MM.1S (cell line): ENCODE data around the gene XPO6.

Experiments used
- CTCF ChIP-seq: fragments of 300-600 bp; sonication (generic); IDR thresholded peaks from 2 replicates; pipeline ENCODE4 v1.5.1; 2016; ENCODE audit warnings: antibody characterized with exemption, low read length, mixed read lengths
- EZH2 ChIP-seq: fragments of 300-600 bp; sonication (generic); optimal IDR thresholded peaks from 2 replicates; pipeline ENCODE3; 2017; ENCODE audit warnings: low read depth, mild to moderate bottlenecking, antibody characterized with exemption, low read length, mixed read lengths
- EZH2phosphoT487 ChIP-seq: fragments of 300-600 bp; sonication (generic); IDR thresholded peaks from 2 replicates; pipeline ENCODE4 v1.6.1; 2018; ENCODE audit warnings: antibody characterized with exemption, low read length

DNA sequence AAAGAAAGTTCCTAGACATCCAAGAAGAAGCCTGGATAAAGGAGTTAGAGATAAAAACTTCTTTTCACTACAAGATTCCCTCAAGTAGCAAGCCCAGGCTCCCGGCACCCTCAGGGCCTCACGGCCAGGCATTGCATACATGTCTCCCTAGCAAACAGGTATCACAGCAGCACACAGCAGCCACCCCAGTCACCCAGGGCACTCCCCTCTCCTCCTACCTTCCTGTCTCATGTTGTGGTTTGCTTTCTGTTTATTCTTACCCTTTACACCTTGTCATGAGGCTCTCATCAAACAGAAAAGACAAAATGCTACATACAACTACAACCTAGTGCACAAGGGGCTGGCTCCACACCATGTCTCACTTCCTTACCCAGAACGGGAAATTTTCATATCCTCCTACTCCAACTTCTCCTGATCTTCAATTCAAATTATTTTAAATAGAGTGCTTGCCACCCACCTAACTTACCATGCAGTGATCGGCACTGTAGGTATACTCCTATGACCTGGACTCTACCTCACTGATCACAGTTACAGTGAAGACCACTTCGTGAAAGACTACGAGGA lies 42.7 kb downstream of the XPO6 start:
- TF ChIP-seq CTCF (no peak), EZH2phosphoT487 (no peak), EZH2 (no peak)
